ENCODE results near the gene CD6.
A peak's percentile ranks its signal among the peaks of the same experiment; 100 is the strongest.

CD6 gene

GRCh38 chr11:60935676-60936442 lies 35.6 kb upstream of the CD6 start:
- no peak for DNase-seq

DNA sequence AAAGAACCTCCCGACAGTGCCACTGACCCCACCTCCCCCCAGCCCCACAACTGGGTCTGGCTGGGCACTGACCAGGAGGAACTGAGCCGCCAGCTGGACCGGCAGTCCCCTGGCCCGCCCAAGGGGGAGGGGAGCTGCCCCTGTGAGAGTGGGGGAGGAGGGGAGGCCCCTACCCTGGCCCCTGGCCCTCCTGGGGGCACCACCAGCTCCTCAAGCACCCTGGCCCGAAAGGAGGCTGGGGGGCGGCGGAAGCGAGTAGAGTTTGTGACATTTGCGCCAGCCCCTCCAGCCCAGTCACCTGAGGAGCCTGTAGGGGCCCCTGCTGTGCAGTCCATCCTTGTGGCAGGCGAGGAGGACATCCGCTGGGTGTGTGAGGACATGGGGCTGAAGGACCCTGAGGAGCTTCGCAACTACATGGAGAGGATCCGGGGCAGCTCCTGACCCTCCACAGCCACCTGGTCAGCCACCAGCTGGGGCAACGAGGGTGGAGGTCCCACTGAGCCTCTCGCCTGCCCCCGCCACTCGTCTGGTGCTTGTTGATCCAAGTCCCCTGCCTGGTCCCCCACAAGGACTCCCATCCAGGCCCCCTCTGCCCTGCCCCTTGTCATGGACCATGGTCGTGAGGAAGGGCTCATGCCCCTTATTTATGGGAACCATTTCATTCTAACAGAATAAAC lies 34.9 kb upstream of the CD6 start:
- no peak for DNase-seq

DNA sequence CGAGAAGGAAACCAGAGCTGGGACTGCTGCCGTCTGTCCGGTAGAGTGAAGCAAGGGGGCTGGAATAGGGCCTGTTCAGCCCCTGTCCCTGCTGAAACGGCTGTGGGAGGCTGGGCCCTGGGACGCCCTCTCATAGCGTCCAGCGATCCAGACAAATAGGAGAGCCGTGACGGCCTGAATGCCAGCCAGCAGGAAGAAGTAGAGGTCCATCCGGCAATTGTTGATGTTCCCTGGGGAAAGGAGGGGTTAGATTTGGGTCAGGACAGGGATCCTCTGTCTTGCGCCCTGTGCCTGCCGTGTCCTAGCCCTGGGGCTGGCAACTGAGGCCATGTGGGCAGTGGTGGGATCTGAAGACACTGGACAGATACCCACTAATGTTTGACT lies 34.3 kb upstream of the CD6 start:
- DNase-seq, result no peak

- DNase-seq, result no peak
These were observed 33.7 kb upstream of the CD6 start for GRCh38 chr11:60937811-60938210.

DNA sequence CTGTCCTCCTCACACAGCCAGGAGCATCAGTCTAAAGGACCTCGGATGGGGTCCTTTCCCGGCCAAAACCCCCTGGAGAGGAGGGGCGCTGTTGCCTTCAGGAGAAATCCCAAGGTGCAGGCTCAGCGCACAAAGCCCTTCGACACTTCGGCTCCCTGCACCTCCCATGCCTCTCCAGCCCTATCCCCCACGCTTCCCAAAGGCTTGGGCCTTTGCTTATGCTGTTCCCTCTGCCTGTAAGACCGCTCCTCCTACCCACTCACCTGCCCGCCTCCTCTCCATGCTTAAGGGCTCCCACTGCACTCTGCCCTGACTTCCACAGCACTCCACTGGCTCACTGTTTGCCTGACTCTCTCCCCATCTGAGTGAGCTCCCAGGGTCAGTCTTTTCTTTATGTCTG lies 33.0 kb upstream of the CD6 start:
- DNase-seq, result no peak

- DNase-seq, result no peak
These were observed 32.2 kb upstream of the CD6 start for GRCh38 chr11:60939301-60939700.

GRCh38 chr11:60939855-60940254 lies 31.6 kb upstream of the CD6 start:
- DNase-seq, result no peak

DNA sequence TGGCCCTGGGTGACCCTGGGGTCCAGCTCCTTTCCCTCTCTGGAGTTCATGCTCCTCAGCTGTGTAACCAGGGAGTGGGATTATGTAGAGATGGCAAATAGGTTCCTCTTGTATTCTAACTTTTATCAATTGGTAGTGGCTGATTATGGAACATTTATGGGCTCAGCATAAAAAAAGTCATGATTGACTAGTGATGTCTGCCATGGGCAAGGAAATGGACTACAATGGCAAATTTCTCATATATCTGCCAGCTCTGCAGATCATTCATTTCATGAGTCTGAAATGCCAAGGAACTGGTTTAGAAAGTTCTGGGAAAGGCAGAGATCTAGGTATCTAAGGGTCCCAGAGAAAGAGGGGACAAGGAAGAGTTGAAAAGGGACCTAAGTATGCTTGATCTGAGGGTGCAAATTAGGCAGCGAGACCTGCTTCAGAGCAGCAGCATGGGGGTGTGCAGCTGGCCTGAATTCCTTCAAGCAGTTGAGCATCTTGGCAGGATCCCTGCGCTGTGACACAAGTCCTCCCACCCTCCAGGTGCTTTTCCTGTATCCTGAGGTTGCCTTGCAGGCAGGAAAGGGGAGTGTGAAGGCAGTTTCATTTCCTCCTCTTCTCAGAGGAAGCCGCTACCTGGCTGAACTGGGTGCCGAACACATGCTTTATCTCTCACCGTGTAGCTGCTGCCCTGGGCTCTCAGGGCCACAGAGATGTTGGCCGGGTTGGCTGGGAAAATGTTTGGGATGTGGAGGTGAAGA lies 29.9 kb upstream of the CD6 start:
- no peak for DNase-seq

- no peak for DNase-seq
These were observed 29.3 kb upstream of the CD6 start for GRCh38 chr11:60942219-60942618.

DNA sequence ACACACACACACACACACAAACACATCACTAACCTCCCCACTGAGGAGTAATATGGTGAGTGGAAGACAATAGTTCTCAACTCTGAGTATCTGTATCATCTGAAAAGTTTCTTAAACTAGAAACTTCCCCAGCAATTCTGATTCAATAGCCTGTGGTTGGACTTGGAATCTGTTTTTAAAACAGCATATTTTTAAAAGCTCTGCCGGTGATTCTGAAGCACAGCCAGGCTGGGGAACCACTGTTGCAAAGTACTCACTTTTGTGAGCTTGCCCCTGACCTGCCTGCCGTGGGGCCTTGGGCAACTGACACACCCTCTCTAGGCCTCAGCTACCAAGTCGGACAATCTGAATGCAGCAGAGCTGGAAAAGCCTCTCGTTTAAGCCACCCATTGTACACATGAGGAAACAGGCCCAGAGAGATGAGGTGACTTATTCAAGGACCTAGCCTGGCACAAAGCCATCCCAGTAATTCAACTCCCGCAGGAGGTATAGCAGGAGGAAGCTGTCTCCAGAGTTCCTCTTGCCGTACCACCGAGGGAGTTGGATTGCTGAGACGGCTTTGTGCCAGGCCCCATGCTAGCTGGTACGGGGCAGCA lies 28.4 kb upstream of the CD6 start:
- peak; percentile 54 for DNase-seq

GRCh38 chr11:60944490-60945294 lies 26.8 kb upstream of the CD6 start:
- no peak for DNase-seq

GRCh38 chr11:60945295-60945667 lies 26.2 kb upstream of the CD6 start:
- DNase-seq, result no peak

DNA sequence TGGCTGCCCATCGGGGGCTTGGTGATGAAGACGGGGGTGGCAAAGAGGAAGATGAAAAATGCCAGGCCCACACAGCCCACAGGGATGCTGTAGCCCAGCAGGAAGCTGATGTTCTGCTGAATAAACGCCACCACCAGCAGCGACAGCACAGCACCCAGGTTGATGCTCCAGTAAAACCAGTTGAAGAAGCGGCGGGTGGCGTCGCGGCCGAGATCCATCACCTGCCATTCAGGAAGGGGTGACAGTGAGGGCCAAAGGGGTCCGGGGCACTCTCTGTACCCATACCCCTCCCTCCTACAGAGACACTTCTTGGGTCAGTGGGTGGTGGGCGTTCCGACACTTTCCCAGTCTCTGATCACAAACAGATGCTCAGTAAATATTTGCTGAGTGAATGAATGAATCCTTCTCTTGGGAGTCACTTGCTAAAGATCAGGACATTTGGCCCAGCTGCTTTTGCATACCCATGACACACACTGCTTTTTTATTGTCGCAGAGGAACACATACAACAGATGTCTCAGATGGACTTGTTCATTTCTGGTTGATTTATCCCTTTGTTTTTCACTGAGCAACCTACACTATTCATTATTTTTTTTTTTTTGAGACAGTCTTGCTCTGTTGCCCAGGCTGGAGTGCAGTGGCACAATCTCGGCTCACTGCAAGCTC lies 24.7 kb upstream of the CD6 start:
- DNase-seq, result no peak

DNA sequence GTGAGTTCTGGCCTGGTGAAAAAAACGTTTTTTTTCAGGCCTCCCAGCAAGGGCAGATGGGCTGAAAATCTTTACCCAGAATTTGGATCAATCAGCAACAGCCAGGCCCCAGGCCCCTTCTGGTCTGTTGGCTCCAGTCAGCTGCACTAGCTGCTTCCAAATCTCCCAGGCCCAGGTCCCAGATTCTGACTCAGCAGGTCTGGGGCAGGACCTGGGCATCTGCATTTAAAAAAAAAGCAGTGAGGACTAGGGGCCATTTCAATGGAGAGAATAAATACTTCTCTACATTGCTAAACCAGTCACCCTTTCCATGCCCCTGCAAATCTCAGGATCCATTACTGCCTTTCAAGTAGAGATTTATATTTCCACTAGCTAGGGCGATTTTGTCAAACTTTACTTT lies 23.8 kb upstream of the CD6 start:
- DNase-seq, result no peak

DNA sequence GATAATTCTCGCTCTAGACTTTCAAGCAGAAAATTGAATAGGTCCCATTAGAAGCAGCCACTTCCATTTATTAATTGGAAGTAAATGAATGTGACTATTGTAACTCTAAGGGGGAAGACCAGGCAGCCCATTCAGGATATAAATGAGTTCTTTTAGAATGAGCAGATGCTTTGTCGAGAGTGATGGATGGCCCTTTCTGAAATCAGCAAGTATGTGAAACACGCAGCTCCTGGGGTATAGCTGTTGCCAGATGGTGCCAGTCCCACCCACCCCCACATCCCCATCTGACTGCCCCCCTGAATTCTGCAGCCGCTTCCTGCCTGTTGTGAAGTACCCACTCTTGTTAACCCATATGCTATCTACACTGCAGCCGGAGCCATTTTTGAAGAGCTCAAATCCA lies 23.2 kb upstream of the CD6 start:
- no peak for DNase-seq

DNA sequence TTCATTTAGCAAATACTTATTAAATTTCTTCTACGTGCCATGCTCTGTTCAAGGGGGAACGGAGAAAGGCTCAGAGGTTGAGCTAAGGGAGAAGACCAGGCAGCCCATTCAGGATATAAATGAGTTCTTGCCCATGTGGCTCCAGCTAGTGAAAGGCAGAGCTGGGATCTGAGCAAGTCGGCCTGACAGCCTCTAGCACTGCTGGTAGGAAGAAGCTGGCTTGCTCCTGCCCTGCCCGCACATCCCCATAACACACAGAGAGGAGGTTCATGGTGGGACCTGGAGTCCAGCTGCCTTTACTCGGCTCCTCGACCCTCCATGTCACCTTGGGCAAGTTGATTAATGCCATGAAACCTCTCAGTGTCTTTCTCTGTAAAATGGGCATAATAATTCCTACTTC lies 21.5 kb upstream of the CD6 start:
- DNase-seq, result no peak

- DNase-seq, result no peak
These were observed 20.4 kb upstream of the CD6 start for GRCh38 chr11:60950933-60951605.

DNA sequence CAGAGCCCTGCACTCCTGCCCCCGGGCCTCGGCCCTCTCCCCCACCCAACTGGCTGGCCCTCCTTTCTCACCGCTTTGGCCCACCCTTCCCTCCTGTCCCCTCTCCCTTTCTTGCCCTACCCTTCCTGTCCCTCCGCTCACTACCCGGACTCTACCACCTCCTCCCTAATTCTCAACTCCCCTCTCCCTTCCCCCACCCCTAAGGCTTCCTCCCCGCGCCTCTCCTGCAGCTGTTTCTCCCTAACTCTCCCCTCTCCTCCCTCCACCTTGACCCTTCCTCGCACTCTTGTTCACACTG lies 19.9 kb upstream of the CD6 start:
- no peak for DNase-seq

DNA sequence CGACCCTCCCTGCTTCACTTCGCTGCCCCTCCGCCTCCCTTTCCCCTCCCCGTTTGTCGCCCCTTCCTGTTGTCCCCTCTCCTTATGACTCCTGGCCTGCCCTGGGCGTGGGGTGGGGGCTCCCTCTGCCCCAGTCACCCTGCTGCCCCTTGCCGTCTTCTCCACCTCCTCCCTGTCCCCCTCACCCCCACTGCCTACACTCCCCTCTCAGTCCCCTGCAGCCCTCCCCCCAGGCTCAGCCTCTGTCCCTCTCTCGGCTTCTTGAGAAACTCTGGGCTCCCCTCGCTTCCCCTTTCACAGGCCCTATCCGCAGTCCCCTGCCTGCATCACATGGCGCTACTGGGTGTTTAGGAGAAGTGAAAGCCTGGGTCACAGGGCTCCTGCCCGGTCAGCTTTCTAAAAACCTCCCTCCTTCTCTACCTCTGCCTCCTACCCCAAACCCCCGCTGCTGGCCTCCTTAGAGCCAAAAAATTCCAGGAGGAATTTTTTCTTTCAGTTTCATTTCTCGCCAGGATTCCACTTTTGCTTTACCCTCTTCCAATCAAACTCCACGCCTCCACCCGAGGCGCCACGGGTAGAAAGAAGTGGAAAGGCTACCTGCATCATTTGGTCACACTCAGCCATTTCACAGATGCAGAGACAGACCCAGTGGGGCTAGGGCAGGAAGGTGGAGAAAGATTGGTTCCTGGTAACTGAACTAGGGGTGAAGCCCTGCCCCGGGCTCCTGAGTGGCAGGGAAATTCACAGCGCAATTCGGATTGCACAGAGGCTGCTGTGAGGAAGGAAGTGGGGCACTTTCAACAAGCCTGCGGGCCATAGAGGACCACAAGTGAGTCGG lies 19.4 kb upstream of the CD6 start, which contains the start of gene SLC15A3:
Gene SLC15A3, minus strand, starts transcription at position 273 of the 838 bp plus-strand sequence. CDS start 625 bp downstream, outside the sequence.
- DNase-seq, result no peak

DNA sequence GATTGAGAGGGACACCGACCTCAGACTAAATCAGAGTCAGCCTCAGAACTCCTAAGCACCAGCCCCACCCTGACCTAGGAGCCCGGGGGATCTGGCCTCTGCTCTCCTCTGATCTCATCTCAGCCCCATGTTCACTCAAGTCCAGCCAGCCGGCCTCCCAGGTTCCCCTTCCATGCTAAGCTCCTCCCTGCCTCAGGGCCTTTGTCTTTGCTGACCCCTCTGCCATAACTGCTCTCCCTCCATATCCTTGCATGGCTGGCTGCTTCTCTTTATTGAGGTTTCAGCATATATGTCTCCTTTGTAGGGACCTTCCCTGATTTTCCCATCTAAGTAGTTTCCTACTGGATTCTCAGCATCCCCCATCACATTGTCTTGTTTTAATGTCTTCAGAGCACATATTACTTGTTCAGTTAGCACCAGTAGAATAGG lies 18.7 kb upstream of the CD6 start:
- DNase-seq, result no peak

DNA sequence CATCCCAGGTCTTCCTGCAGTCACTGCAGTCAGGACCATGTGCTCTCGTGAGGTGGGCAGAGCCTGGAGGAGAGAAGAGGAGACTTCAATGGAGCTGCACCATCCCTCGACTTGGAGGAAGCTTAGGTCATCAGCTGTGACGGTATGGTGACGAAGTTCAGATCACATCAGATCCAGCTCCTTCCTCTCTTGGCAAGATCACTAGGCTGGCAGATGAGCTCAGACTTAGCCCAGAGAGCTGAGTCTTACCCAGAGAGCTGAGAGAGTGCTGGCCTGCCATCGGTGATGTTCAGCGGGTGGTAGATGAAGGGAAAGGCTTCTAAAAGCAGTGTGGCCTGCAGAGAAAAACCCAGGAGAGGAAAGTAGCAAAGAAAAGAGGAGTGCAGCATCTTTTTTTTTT lies 17.7 kb upstream of the CD6 start:
- DNase-seq, result no peak
